K562 (cell line): ENCODE results near the gene MAPKAPK3. TPM values are rescaled to one million over a fixed set of nuclear protein-coding genes. Genes with fewer than 3 reads are reported as not detected.

ENCODE experiments used
- ATAC-seq: fragments of 200-7000 bp; cut with Tn5 transposase; 3 replicates; pipeline ENCODE4 v1.9.1; 2020; ENCODE audit warnings: moderate library complexity
- BruUV-seq: library from RNA; stranded (reverse); fragments of 400-500 nt; replicated peaks from 2 replicates; lab custom pipeline; 2021; lab: Mats Ljungman, UMichigan
- CTCF ChIA-PET: fragments of 300-600 bp; formaldehyde crosslinking; extraction: SDS; loops from one replicate; lab custom pipeline; 2021; ENCODE audit warnings: low intra/inter-chr PET ratio; lab: Yijun Ruan, JAX
- POLR2A ChIA-PET: fragments of 300-600, 350-650 bp; sonication (Branson Sonifier 250); formaldehyde crosslinking; extraction: SDS; loops from one replicate; lab custom pipeline; 2021; ENCODE audit warnings: antibody characterized with exemption, inconsistent platforms; lab: Yijun Ruan, JAX
- DNase-seq, 4 experiments: peaks; one replicate each; pipeline versions ENCODE4 v3.0.0 to v3.0.0-alpha.2; 2011 to 2018; ENCODE audit warnings: low spot score in 3 of 4, mixed read lengths in 3 of 4; ENCODE audit errors: extremely low read depth in 1 of 4
- FAIRE-seq: peaks from 2 replicates; lab custom pipeline; 2011; peaks lifted over from hg19 to GRCh38; lab: Jason Lieb, UNC
- H2AFZ ChIP-seq: 2 replicates; pipeline ENCODE4 v1.6.0; 2011; ENCODE audit warnings: low read depth, low read length, control low read depth, inconsistent platforms
- H3K27ac ChIP-seq: fragments of 200-600 bp; 3 replicates; pipeline ENCODE4 v1.8.0; 2011; ENCODE audit warnings: low read depth, mild to moderate bottlenecking, control low read depth, inconsistent platforms, low read length, moderate library complexity, mixed read lengths; ENCODE audit errors: extremely low read depth
- H3K27me3 ChIP-seq, 2 experiments: fragments of 300-600 bp in 1 of 2; 2 replicates in 1 of 2; 3 replicates in 1 of 2; pipeline versions ENCODE4 v1.6.0 to v1.8.0; 2011; ENCODE audit warnings: inconsistent platforms in 2 of 2, low read length in 2 of 2, mild to moderate bottlenecking in 1 of 2, mixed read lengths in 1 of 2, moderate library complexity in 1 of 2; ENCODE audit not compliant: control insufficient read depth in 2 of 2, insufficient read depth in 2 of 2
- H3K36me3 ChIP-seq: fragments of 300-600 bp; 3 replicates; pipeline ENCODE4 v1.8.0; 2011; ENCODE audit warnings: mild to moderate bottlenecking, low read length, inconsistent platforms; ENCODE audit not compliant: control insufficient read depth, insufficient read depth
- H3K4me1 ChIP-seq, 2 experiments: fragments of 200-600 bp in 1 of 2; replicated peaks in 1 of 2; 2 replicates in 1 of 2; 3 replicates in 1 of 2; pipeline versions ENCODE4 v1.5.1 to v1.8.0; 2011; ENCODE audit warnings: inconsistent platforms in 2 of 2, low read length in 2 of 2, mild to moderate bottlenecking in 1 of 2, mixed read lengths in 1 of 2, moderate library complexity in 1 of 2; ENCODE audit not compliant: control insufficient read depth in 2 of 2, insufficient read depth in 2 of 2
- H3K4me2 ChIP-seq: 2 replicates; pipeline ENCODE4 v1.6.1; 2011; ENCODE audit warnings: low read length, control low read depth, inconsistent platforms, mixed read lengths; ENCODE audit not compliant: insufficient read depth
- H3K4me3 ChIP-seq: fragments of 200-600 bp; sonication (generic), shearing (Covaris generic); 2 replicates; pipeline ENCODE4 v1.5.1; 2016; ENCODE audit warnings: control low read depth, inconsistent platforms
- H3K79me2 ChIP-seq: fragments of 200-600 bp; 3 replicates; pipeline ENCODE4 v1.8.0; 2011; ENCODE audit warnings: low read length, inconsistent platforms; ENCODE audit not compliant: control insufficient read depth, insufficient read depth
- H3K9ac ChIP-seq, 2 experiments: 2 replicates each; pipeline versions ENCODE4 v1.6.0 to v1.6.1; 2011; ENCODE audit warnings: low read depth in 2 of 2, low read length in 2 of 2, control low read depth in 1 of 2, inconsistent platforms in 1 of 2, mild to moderate bottlenecking in 1 of 2, mixed read lengths in 1 of 2; ENCODE audit not compliant: insufficient read depth in 1 of 2
- H3K9me1 ChIP-seq: one replicate; pipeline ENCODE4 v1.6.0; 2011; ENCODE audit warnings: inconsistent platforms, mild to moderate bottlenecking, low read length, moderate library complexity; ENCODE audit not compliant: control insufficient read depth, insufficient read depth
- H3K9me3 ChIP-seq: replicated peaks from 2 replicates; pipeline ENCODE4 v1.5.1; 2011; ENCODE audit warnings: low read depth, low read length, inconsistent platforms; ENCODE audit not compliant: control insufficient read depth, insufficient read depth
- H4K20me1 ChIP-seq: replicated peaks from 2 replicates; pipeline ENCODE4 v1.6.1; 2011; ENCODE audit warnings: low read length, inconsistent platforms, mixed read lengths; ENCODE audit not compliant: control insufficient read depth, insufficient read depth
- ARID2 ChIP-seq: fragments of 450-650 bp; IDR thresholded peaks from 2 replicates; pipeline ENCODE4 v1.6.1; 2017; ENCODE audit warnings: antibody characterized with exemption, mild to moderate bottlenecking
- PHB2 ChIP-seq: fragments of 450-650 bp; IDR thresholded peaks from 2 replicates; pipeline ENCODE4 v1.6.1; 2017; ENCODE audit warnings: low read depth
- ZNF174 ChIP-seq: fragments of 250-450 bp; sonication (Bioruptor Pico); IDR thresholded peaks from 2 replicates; pipeline ENCODE4 v1.4.0; 2020; ENCODE audit warnings: mild to moderate bottlenecking
- ZNF695 ChIP-seq: fragments of 450-650 bp; formaldehyde crosslinking; IDR thresholded peaks from 2 replicates; pipeline ENCODE4 v1.4.0; 2020; ENCODE audit warnings: mild to moderate bottlenecking, moderate library complexity
- ZNF77 ChIP-seq: fragments of 250-450 bp; sonication (Bioruptor Pico); IDR thresholded peaks from 2 replicates; pipeline ENCODE4 v1.5.0; 2020
- WGBS: fragments of 100-300 bp; shearing (Covaris generic); methylation state at CpG from one replicate; pipeline ENCODE4 v1.1.6; 2016; ENCODE audit warnings: low coverage, mixed read lengths; ENCODE audit not compliant: insufficient coverage; ENCODE audit errors: missing lambda C conversion rate; 5-methylcytosine and 5-hydroxymethylcytosine counted together
- in situ Hi-C: fragments of 300-500 bp; cut with MboI; formaldehyde crosslinking; loops from 4 replicates; pipeline ENCODE4 v1.15.0; 2018; ENCODE audit warnings: inconsistent platforms, mixed read lengths
- intact Hi-C: fragments of 100-400 bp; cut with micrococcal nuclease; formaldehyde crosslinking; loops from 2 replicates; pipeline ENCODE4 v1.14.2; 2022
- polyA plus RNA-seq, 8 experiments: library from polyadenylated mRNA; depleted of rRNA in 4 of 8; stranded (reverse) in 5 of 8; unstranded in 3 of 8; fragments of >200 nt; fragmentation: Nextera tagmentation in 2 of 8; fragmentation: Illumina TruSeq in 1 of 8; extraction: Ambion mirVana in 2 of 8; extraction: Trizol in 1 of 8; gene quantifications; 2 replicates each; pipeline versions ENCODE4 v1.2.1 to v1.2.3, GENCODE V29; 2011 to 2014; ENCODE audit warnings: inconsistent platforms in 1 of 8, missing spikeins in 1 of 8
- total RNA-seq, 7 experiments: library from RNA; depleted of rRNA in 6 of 7; stranded (reverse); fragments of >200 nt in 6 of 7; fragmentation: Illumina TruSeq in 2 of 7; extraction: Trizol in 2 of 7; gene quantifications; 2 replicates each; pipeline versions ENCODE4 v1.2.1 to v1.2.3, GENCODE V29; 2011 to 2021; ENCODE audit warnings: low replicate concordance in 1 of 7
- TF ChIP-seq, protein P1 (sequence below): fragments of 450-650 bp; formaldehyde crosslinking; IDR thresholded peaks from 2 replicates; pipeline ENCODE4 v1.4.0; 2022; ENCODE audit warnings: missing genetic modification characterization
- TF ChIP-seq, protein P2 (sequence below): fragments of 450-650 bp; IDR thresholded peaks from 2 replicates; pipeline ENCODE4 v1.7.1; 2018; ENCODE audit warnings: mild to moderate bottlenecking, low read depth; ENCODE audit not compliant: partially characterized antibody
- TF ChIP-seq, protein P3 (sequence below): IDR thresholded peaks from 3 replicates; pipeline ENCODE4 v1.6.1; 2011; ENCODE audit warnings: borderline replicate concordance, mild to moderate bottlenecking; ENCODE audit not compliant: insufficient read length, insufficient read depth

MAPKAPK3 gene
- total and polyA plus RNA-seq, 9 of the 15 experiments (the other 6 are each of a cell fraction or from before 2014, with no cell fraction given) = 8.0 to 56.4 (median 41.2) TPM

DNA sequence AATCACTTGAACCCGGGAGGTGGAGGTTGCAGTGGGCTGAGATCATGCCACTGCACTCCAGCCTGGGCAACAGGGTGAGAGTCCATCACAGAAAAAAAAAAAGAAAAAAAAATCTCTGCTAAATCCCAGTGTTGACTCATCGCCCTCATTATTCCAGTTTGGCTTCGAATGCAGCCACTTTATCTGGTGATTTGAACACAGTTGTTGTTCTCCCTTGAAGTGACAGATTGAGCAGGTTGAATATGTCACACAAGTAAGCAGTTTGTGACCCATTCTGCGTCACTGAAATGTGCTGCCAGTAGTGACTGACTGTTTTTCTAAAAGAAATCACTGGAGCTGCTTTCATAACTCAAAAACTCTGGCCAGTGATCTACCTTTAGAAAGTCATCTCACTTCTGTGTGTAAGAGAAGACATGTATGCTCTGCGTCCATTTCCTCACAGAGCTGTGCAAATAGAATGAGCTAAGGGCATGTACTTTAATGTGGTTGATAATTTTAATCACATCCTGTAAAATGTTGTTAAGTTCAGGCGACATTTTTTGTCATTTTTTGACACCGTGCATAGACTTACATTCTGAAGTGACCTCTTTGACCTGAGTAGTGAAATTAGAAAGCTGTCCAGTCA is 70.3 kb downstream of the MAPKAPK3 start:
- Histone ChIP-seq H4K20me1 (no peaks in the 10 kb centered on the region), H3K4me1 (no peaks in the 10 kb centered on the region), H3K9me3 (no peaks in the 10 kb centered on the region), H3K27ac (no peak overlapping the region), H2AFZ (no peak overlapping the region), H3K79me2 (no peaks in the 10 kb centered on the region), H3K4me3 (no peak overlapping the region), H3K36me3 (no peaks in the 10 kb centered on the region), H3K9me1 (no peaks in the 10 kb centered on the region), H3K9ac (no peak overlapping the region), H3K27me3 (peaks cover 0 to 3% of the 10 kb centered on the region in 2 experiments; a peak in 3 of 5 replicates), H3K4me2 (no peak overlapping the region)
- FAIRE-seq = no peak
- POLR2A ChIA-PET = no interaction called here
- in situ Hi-C loops = no loop called here
- intact Hi-C loops = no loop called here
- BruUV-seq = no TSS peak
- WGBS = 2% methylated on average over 7 of the region's 7 CpGs
- CTCF ChIA-PET = no interaction called here
- no peak for ATAC-seq
- DNase-seq = no peak
- TF ChIP-seq ARID2 (no peak), ZNF174 (no peak), PHB2 (no peak), ZNF77 (CRISPR knock-in tag) (no peak), ZNF695 (CRISPR knock-in tag) (no peak)
- TF ChIP-seq, protein P1, sequence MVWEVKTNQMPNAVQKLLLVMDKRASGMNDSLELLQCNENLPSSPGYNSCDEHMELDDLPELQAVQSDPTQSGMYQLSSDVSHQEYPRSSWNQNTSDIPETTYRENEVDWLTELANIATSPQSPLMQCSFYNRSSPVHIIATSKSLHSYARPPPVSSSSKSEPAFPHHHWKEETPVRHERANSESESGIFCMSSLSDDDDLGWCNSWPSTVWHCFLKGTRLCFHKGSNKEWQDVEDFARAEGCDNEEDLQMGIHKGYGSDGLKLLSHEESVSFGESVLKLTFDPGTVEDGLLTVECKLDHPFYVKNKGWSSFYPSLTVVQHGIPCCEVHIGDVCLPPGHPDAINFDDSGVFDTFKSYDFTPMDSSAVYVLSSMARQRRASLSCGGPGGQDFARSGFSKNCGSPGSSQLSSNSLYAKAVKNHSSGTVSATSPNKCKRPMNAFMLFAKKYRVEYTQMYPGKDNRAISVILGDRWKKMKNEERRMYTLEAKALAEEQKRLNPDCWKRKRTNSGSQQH = no peak
- TF ChIP-seq, protein P2, sequence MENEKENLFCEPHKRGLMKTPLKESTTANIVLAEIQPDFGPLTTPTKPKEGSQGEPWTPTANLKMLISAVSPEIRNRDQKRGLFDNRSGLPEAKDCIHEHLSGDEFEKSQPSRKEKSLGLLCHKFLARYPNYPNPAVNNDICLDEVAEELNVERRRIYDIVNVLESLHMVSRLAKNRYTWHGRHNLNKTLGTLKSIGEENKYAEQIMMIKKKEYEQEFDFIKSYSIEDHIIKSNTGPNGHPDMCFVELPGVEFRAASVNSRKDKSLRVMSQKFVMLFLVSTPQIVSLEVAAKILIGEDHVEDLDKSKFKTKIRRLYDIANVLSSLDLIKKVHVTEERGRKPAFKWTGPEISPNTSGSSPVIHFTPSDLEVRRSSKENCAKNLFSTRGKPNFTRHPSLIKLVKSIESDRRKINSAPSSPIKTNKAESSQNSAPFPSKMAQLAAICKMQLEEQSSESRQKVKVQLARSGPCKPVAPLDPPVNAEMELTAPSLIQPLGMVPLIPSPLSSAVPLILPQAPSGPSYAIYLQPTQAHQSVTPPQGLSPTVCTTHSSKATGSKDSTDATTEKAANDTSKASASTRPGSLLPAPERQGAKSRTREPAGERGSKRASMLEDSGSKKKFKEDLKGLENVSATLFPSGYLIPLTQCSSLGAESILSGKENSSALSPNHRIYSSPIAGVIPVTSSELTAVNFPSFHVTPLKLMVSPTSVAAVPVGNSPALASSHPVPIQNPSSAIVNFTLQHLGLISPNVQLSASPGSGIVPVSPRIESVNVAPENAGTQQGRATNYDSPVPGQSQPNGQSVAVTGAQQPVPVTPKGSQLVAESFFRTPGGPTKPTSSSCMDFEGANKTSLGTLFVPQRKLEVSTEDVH = no peak
- TF ChIP-seq, protein P3, sequence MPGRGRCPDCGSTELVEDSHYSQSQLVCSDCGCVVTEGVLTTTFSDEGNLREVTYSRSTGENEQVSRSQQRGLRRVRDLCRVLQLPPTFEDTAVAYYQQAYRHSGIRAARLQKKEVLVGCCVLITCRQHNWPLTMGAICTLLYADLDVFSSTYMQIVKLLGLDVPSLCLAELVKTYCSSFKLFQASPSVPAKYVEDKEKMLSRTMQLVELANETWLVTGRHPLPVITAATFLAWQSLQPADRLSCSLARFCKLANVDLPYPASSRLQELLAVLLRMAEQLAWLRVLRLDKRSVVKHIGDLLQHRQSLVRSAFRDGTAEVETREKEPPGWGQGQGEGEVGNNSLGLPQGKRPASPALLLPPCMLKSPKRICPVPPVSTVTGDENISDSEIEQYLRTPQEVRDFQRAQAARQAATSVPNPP = no peak
